Kidney glomerular epithelial cell (primary cell): ENCODE measurements around the gene NISCH.

Experiments used
- DNase-seq: peaks from one replicate; lab custom pipeline; 2025; lab: John Stamatoyannopoulos, UW

NISCH gene

DNA sequence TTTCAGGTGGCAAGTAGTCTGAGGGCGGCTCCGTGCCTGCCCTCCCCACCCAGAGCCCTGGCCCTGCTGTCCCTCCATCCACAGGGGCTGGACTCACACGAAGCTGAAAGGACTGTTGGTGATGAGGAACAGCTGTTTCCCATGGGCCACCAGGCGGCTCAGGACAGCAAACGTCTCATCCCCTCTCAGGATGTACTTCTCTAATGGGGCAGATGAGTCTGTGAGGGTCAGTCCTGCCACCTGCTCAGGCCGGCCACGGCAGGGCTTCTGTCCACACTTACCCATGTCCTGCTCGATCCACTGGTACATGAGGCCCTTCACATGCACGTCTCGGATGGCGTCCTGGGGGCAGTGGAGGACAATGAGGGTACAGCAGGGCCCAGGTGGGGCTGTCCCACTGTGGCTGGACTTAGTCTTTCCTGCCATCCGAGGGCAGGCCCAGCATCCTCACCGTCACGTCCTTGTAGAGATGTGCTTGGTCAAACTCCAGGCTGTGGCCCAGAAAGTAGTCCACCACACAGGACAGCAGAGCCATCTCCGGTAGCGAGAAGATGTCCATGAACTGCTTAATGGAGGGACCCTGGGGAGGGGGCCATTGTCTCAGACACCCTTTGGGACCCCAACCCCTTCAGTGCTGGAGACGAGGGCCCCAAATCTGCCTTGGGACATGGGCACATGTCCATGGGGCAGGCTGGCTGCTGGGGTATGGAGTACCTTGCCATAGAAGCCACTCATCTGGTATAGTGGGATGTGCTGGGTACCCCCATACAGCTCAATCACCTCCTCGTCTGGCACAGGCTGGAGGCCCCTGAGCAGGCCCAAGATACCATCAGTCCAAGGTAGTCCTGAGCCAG is 72.6 kb downstream of the NISCH start:
- DNase-seq: no peak

DNA sequence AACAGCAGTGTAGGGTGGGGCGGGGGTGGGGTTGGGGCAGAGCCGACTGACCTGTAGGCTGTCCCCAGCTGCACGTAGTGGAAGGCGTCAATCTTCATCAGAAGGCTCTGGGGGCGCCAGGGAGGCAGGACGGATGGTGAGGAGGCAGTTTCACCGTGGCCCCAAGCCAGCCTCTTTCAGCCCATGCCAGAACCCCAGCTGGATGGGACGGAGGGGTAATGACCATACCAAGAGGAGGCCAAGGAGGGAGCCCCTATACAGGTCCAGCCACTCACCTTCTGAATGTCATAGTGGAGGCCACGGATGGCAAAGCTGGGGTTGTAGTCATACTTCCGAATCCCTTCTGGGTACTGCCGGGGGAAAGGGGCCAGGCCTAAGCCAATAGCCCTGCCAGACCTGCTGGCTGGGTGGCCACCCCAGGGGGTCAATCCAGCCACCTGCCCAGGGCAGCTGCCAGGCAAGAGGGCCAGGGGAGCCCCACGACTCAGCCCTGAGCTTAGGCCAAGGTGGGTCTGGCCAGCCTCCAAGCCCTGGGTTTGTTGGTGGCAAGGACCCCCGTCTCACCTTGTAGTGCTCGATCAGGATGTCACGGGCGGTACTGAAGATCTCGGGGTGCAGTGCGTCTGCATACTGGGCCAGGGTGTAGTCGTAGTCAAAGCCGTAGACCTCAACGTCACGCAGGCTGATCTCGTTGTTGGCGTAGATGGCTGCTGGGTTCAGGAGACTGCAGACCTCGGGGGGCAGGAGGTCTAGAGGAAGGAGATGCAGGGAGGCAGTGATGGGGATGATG is 73.4 kb downstream of the NISCH start:
- no peak for DNase-seq

DNA sequence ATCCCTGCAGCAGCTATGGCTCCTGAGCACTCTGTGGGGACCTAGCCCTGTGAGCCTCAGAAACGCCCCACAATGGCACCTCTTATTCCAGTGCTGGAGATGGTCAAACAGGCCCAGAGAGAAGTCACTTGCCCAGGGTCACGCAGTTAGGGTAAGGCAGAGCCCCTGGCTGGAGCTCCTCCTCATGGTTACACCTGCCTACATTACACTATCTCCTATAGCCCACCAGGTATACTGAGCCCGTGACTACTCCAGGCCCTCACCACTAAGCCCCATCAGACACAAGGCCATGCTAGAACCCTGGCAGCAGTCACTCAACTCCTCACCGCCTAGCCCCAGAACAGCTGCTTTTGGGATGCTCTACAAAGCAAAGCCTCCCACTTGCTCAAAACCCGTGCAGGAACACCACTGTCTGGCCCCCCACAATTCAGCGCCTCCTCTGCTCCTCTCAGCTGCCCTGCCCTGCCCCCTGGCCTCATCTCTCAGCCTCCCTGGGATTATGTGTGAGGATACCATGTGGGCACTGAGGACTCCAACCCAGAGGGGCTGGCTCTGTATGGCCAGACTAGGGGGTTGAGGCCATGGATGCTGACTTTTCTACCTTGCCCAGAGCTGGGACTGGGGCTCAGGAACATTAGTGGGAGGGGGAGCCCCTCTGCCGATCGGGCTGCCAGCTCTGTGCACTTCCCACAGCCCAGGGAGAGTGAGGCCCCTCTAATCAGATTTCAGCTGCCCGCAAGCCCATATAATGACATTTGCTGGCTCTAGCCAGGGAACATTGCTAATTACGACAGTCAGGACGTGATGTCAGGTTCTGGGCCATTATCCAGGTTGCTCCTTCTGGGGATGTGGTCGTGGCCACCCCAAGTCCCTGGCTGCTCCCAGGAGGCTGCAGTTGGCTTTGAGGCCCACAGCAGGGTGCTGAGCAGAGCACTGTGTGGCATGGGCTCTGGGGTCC is 74.3 kb downstream of the NISCH start:
- DNase-seq: no peak

DNA sequence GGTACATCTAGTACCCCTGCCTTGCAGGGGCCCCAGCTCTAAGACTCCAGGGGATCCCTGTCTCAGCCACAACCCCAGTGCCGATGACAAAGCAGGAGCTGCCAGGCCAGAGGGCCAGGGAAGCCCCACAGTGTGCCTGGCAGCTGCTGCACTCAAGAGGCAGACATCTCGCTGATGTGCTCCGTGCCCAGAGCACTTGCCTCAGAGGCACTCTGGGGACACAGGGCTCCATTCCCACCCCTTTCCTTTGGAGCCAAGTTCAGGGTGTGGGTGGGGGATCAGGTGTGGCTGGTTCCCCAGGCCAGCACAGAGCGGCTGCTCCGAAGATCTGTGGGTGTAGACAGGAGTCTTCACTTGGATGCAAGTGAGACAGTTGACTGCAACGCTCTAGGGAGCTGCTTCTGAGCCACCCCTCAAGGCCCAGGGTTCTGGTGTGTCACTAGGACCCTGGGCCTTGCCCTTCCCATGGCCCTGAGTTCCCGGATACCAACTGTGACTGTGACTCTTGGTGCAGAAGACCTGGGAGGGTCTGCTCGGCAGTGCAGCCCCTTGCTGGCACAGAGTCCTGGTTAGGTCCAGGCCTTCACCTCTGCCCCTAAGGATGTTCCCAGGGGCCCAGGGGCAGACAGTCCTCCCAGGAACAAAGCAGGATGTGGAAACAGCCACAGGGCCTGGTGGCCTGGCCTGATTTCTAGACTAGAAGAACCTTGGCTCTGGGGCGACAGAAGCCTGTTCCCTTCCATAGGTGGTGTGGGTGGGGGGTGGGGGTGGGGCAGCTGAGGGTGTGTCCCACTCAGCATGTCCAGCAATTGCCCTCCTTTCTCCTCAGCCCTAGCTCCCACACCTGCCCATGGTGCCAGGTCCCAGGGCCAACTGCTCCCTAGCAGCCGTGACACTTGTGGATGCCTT is 75.8 kb downstream of the NISCH start:
- no peak for DNase-seq

DNA sequence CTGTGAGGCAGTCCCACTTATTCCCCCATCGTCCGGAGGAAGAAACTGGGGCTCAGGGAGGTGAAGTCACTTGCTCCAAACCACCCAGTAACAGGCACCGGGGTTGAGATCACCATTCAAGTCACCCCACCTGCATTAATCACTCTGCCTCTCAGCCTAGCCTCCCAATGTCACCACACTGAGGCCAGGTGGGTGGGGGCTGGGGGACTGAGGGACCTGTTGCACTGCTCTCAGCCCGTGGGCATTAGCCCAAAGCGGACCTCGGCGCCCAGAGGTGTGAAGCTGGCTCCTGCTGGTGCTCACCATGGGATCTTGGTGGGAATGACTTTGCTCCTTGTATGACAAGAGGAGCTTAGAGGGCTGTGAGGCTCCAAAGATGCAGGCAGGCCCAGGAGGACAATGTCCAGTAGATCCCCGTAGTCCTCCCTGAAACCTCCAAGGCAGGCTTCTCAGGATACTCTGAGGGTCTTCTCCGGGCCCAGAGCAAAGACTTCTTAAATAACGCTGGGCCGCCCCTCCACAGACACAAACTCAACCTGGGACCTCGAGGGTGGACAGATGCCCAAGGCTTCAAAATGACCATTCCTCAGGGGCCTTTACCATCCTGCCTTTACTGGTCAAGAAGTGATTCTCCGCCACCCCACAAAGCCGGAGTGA is 76.6 kb downstream of the NISCH start:
- DNase-seq: no peak

DNA sequence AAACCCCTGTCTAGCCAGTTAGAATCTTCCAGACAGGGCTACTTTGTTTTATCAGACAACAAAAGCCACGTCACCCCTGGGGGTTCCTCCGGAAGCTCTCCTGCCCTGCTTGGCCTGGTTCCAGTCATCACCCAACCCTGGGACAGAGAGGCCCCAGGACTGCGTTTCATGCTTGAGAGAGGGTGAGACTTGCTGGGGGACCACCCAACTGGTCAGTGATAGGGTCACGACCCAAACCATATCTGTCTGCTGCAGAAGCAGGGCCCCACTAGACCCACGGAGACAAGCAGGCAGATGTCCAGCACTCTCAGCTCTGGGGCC is 77.1 kb downstream of the NISCH start:
- DNase-seq: no peak

DNA sequence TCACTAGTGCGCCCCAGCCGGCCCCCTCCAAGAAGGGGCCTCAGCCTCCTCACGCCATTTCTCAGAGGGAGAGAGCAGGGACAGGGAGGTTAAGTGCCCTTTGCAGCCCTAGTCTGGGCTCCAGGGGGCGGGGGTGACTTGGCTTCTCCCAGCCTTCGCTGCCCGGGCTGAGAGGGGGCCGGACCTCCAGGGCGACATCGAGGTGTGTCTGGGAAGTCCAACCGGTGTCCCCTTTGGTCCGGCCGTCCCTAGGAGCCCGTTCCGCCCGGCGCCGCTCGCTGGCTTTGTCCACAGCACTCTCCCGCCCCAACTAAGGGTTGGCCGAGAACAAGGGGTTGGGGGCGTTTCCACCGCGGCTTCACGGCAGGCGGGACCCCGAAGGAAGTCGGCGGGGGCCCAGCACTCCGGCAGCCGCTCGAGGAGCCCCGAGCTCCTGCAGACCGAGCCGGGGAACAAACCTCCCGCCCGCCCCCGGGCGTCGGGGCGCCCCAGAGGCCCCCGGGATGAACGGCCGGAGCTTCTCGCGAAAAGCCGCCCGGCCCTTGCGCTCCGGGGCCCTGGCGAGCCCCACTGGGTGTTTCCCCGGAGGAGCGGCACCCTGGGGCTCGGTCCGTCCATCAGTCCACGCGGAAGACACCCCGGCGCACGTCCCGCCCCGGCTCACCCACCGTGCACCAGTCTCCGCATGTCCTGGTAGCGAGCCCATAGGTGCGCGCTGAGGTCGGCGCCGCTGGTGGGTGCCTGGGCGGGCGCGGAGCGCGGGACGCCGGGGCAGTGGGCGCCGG is 77.6 kb downstream of the NISCH start:
- no peak for DNase-seq

DNA sequence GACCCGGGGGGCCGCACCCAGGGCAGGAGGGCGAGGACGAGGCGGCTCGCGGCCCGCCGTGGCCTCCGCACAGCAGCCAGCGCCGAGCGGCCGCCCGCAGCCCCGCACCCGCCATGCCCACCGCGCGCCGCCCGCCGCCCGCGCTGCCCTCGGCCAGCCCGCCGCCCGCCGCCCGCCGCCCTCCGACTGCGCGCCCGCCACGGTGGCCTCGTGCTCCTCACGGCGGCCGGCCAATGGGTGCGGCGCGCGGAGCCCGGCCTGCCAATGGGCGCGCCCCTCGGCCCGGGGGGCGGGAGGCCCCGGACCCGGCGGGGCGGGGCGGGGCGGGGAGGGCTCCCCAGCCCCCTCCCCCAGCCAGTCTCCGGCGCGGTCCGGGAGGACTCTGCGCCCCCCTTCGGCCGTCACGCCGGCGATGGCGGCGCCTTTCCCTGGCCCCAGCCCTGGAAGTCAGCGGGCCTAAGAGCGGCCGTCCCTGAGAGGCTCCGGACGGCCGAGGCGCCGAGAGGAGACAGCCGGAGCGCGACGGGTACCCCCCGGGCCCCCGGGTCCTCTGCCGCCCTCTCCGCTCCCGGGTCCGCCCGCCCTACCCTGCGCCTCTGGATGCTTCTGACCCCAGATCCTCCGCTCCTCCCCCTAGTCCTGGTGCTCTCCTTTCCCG is 78.3 kb downstream of the NISCH start, which contains the start of gene NT5DC2:
Gene NT5DC2, minus strand, starts transcription at position 235 of the 658 bp plus-strand sequence. Its CDS starts 120 bp downstream, at position 115.
- DNase-seq: peak; percentile 22

DNA sequence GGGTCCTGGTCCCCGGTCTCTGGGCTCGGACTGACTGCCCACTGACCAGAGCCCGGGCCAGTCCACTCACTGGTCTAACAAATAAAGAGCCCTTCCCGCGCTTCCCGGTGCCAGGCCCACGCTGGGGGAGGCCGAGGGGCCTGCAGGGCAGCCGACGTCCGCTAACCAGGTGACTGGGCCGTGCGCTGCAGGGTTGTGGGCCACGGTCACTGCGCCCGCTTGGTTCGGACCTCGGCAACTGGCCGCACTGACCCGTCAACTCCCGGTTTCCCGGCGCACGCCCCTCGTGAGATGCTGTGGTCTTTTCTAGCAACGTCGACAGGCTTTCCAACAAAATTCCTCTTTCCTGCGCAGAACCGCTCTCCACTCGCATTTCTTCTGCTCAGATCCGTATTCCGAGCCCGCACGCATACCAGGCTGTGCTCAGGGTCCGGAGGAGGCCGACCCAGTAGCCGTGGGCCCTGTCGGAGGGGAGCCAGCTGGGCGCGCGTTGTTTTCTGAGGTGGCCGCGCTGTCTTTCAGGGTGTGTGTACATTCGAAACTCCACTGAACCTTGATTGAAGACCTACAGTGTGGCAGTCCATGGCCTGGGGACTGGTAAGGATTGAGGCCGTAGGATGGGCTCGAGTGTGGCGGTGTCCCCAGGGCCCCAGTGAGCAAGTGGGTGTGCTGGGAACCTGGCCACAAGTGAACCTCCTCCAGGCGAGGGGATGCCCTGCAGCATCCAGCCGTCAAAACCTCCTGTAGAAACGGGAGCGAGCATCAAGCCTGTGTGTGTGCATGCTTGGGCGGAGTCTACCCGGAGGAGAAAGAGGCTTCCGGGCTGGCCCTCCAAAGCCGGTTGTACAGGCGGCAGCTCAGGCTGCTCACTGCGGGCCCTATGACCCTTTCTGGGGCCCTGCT is 79.1 kb downstream of the NISCH start:
- DNase-seq: no peak

DNA sequence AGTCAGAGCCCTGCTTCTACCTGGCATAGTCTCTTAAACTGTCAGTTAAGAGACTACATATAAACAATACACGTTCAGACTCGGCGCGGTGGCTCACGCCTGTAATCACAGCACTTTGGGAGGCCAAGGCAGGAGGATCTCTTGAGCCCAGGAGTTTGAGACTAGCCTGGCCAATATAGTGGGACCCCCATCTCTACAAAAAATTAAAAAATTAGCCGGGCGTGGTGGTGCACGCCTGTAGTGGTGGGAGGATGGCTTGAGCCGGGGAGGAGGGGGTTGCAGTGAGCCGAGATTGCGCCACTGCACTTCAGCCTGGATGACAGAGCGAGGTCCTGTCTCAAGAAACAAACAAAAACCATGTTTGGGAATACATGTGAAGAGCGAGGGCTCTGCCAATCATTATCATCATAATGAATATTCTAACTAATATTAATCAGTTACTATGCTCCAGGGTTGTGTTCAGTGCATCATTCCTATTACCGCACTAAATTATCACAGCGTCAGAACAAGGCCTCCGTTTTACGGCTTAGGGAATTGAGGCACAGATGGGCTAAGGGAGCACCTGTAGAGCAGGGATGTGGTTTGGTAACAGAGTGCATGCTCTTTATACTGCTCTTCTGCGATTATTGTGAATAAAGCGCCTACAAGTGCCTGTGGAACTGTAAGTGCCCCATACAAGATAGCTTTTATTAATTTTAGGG is 80.2 kb downstream of the NISCH start:
- peak; percentile 50 for DNase-seq

DNA sequence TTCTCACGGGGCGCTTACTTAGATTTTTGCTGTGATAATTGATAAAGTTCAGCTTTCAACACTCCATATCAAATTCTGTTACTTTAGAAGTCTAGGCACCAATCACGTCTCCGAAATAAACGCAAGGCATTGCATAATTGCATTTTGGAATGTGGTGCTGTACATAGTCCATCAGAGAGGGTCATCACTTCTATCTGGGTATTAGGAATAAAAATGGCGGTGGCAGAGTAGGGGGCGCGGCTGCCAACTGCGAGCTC is 80.6 kb downstream of the NISCH start:
- DNase-seq: no peak

DNA sequence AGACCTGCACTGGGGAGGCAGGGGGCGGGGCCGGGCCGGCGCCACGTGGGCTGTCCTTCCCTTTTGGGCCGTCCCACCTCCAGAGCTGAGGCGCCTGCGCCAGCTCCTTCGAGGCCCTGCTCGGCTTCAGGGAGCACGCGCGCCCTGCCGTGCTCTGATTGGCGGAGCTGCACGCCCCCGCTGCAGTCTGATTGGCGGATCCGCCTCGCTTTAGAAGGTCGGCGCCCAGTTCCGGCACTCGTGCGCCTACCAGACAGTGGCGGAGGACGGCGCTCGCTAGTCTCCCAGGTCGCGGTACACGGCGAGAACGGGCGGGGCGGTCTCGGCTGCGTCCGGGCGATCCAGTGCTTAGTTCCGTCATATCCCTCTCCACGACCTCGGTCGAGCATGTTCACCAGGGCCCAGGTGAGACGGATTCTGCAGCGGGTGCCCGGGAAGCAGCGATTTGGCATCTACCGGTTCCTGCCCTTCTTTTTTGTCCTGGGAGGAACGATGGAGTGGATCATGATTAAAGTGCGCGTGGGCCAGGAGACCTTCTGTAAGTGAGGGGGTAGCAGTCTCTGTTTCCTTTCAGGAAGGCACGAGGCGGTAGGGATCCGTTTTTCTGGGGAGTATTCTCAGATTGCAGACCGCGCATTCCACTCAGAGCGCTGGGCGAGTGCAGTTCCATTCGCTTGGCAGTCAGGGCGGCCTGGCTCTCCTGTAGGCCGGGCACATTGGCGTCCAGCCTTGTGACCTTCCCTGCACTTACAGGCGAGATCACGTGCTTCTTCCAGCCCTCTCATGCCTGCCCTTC is 81.2 kb downstream of the NISCH start, which contains the start of gene UQCC5:
Gene UQCC5, plus strand, starts transcription at position 237 of the 796 bp plus-strand sequence. Its CDS starts 151 bp downstream, at position 388.
- peak; percentile 94 for DNase-seq

DNA sequence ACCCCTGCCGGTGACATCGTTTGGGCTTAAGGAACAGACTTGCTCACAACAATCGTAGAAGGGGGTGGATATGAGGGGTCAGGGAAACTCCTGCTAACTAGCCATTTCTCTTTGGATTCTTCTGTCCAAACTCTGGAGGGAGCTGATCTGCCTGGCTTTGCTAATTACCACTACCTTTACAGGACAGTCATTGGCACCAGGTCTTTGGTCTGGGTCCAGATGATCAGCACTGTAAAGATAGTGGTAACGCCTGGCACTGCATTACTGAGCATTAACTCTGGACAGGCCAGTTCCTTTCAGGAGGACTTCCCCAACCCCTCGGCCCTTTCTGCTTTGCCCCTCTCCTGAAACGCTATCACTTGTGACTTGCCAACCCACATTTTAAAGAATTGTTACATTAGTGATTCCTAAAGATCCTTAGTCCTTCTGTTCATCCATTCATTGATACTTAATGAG is 81.8 kb downstream of the NISCH start:
- no peak for DNase-seq

DNA sequence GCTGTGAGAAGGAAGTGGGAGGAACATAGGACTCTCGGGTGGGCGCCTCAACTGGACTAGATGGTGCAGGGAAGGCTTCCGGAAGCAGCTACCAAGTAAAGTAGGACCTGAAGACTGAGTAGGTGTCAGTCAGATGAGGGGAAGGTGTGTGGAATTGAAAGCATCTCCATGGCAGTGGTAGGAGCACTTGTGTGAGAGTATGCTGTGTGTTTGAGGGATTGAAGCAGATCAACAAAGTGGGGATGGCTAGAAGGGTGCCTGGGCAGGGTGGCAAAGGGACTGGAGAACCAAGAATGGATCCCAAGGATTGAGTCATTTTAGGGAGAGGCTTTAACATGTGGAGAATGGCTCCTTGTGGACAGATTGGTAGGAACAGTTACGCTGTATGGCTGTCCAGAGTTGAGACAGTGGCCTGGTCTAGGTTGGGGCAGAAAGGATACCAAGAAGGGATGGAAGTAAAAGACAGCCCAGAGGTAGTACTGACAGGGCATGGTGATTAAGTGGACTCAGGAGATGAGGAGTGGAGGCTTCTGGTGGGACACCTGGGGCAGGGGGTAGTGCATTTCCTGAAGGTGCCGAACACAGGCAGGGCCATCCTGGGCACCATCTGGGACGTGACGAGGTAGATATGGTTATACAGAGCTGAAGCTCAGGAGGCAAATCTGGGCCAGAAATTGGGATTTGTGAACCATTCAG is 82.5 kb downstream of the NISCH start:
- no peak for DNase-seq

DNA sequence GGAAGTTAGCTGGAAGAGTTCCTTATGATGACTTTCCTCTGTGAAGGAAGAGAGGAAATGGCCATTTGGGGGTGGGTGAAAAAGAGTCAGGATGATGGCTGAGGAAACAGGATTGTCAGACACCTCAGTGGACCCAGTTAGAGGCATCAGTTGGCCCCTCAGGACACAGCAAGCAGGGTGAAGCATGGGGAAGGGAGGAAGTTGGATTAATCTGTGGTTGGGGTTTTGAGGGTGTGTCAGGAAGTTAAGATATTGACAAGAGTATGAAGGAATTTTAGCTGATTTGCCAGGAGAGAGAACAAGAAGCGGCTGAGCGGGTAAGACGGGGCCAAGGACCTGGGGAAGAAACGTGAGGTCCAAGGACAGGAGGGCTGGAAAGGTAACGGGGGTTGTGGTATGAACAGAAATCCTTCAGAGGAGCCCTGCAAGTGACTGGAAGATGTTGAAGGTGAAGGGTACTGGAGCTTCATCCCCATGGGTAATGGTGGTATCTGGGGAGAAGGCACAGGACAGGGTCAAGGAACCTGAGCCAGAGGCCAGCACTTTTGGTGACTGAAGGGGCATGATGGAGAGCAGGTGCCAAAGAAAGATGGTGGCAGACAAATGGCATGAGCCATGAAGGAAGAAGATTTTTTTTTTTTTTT is 83.7 kb downstream of the NISCH start:
- no peak for DNase-seq

DNA sequence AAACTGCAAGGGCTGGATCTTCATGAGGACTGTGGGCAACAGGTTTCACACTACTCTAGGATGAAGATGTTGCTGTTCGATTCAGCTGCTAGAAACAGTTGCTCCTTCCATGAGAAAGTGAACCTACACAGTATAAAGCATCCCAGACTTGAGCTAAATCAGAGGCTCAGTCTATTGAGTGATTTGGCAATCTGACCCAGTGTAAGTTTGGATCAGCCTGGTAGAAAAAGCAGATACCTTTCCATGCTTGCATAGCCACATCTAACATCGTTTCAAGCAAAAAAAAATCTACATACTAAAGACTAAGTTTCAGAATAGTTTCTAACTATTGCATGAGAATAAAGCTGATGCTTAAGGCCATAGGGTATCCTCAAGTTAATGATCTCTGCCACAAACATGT is 85.6 kb downstream of the NISCH start:
- DNase-seq: no peak
